ENCODE measurements around the gene ZNF3.
A peak's percentile ranks its signal among the peaks of the same experiment; 100 is the strongest.
"Not testable (repeated sequence)": the region's sequence is repeated elsewhere in the genome, so short reads cannot be mapped to it uniquely, and the experiment has no call there.

Gene ZNF3

DNA sequence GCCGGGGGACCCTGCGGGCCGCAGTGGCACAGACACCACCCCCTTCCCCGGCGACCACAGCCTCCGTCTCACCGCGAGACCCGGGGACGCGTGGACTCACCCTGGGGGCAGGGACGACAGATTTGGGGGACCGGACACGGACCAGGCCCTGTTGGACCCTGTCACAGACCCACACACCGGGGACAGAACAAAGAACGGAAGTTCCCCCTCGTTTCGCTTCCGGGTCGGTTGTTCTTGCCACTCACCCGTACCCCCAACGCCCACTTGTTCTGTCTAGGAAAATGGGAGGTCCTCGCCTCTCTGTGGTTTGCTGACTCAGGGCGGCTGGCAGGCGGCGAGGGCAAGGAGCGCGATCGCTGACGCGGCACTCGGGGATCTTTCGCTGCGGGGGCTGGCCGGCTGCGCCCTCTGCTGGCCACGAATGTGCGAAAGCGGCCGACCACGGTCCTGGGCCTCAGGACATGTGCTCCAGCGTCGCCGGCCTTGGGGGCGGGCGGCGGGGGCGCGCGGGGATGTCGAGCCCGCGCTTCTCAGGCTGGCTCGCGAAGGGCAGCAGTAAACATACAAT, at the start of gene ZNF3:
TSS of gene ZNF3 (minus strand) at position 189 of the 568 bp plus-strand sequence. CDS start 4,366 bp downstream, outside the sequence.
- in situ Hi-C loops (cut with MboI; ENCODE audit: low pct_unique_long_range_greater_than_20kb, low sequenced_read_pairs) = no loop called here
- DNase-seq = peak; percentile 100

DNA sequence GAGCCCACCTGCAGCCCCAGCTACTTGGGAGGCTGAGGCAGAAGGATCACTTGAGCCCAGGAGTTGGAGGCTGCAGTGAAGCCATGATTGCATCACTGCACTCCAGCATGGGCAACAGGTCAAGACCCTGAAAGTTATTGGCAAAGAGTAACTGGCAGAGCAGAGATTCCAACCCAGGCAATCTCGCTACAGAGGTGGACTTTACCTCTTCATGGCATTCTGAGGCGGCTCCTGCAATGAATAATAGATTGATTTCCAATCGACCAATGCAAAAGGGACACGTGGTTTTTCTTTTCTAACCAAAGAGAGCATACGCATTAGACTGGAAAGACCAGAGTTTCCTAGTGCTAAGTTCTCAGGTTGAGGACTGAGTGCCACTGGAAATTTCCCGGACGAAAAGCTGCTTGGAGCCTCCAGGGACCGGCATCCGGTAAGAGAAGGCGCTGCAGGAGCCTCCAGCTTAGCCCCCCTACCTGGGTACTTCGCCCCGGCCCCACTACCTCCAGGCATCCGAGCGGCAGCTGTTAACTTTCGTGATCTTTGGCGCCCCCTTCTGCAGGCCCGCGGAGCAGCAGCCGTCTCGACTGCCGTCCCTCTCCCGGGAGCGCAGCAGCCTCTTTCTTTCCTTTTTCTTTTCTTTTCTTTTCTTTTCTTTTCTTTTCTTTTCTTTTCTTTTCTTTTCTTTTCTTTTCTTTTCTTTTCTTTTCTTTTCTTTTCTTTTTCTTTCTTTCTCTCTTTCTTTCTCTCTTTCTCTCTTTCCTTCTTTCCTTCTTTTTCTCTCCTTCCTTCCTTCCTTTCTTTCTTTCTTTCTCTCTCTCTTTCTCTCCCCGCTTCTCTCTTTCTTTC, 49.3 kb upstream of the ZNF3 start:
- peak; percentile 83 for DNase-seq
- in situ Hi-C loops (cut with MboI; ENCODE audit: low pct_unique_long_range_greater_than_20kb, low sequenced_read_pairs) = no loop called here

DNA sequence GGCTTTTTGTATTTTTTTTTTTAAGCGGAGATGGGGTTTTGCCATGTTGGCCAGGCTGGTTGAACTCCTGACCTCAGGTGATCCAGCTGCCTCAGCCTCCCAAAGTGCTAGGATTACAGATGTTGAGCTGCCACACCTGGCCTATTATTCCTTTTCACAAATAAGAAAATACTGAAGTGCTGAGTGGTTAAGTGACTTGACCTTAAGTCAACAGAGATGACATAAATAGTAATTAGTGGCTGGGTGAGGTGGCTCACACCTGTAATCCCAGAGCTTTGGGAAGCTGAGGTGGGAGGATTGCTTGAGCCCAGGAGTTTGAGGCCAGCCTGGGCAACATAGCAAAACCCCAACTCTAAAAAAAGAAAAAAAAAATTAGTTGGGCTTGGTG, 48.7 kb upstream of the ZNF3 start:
- in situ Hi-C loops (cut with MboI; ENCODE audit: low pct_unique_long_range_greater_than_20kb, low sequenced_read_pairs); DNase-seq: not testable (repeated sequence)

DNA sequence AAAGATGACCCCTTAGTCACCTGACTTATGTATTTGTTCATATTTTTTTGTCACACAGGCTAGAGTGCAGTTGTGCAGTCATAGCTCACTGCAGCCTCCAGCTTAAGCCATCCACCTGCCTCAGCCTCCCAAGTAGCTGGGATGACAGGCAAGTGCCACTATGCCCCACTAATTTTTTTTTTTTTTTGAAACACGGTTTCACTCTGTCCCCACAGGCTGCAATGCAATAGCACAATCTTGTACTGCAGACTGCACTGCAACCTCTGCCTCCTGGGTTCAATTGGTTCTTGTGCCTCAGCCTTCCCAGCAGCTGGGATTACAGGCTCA, 47.1 kb upstream of the ZNF3 start:
- in situ Hi-C loops (cut with MboI; ENCODE audit: low pct_unique_long_range_greater_than_20kb, low sequenced_read_pairs) = no loop called here
- DNase-seq = no peak

DNA sequence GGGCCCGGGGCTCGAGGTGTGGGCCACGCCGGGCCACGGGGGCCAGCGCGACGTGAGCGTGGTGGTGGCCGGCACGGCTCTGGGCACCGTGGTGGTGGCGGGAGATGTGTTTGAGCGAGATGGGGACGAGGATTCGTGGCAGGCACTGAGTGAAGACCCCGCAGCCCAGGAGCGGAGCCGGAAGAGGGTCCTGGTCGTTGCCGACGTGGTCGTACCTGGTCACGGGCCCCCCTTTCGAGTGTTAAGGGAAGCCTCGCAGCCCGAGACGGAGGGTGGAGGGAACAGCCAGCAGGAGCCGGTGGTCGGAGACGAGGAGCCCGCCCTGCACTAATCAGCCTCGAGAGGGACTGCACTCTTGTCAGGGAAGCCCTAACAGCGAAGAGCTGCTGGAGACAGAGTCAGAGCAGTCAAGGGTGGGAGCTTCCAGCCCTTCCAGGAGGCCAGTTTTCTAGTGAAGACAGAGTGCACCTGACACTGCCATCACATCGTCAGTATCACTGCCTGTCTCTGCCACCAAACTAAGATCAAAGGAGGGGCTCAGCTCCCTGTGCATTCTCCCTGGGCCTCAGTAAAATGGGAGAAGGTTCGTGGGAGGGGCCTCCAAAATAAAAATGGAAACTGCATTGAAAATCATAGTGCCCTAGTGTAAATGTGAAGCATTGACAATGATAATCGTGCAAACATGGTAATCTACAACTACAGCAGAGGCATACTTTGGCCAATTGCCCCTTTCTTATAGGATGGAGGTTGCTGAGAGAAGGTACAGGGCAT, 46.5 kb upstream of the ZNF3 start:
- DNase-seq = peak; percentile 47
- in situ Hi-C loops (cut with MboI; ENCODE audit: low pct_unique_long_range_greater_than_20kb, low sequenced_read_pairs) = no loop called here

DNA sequence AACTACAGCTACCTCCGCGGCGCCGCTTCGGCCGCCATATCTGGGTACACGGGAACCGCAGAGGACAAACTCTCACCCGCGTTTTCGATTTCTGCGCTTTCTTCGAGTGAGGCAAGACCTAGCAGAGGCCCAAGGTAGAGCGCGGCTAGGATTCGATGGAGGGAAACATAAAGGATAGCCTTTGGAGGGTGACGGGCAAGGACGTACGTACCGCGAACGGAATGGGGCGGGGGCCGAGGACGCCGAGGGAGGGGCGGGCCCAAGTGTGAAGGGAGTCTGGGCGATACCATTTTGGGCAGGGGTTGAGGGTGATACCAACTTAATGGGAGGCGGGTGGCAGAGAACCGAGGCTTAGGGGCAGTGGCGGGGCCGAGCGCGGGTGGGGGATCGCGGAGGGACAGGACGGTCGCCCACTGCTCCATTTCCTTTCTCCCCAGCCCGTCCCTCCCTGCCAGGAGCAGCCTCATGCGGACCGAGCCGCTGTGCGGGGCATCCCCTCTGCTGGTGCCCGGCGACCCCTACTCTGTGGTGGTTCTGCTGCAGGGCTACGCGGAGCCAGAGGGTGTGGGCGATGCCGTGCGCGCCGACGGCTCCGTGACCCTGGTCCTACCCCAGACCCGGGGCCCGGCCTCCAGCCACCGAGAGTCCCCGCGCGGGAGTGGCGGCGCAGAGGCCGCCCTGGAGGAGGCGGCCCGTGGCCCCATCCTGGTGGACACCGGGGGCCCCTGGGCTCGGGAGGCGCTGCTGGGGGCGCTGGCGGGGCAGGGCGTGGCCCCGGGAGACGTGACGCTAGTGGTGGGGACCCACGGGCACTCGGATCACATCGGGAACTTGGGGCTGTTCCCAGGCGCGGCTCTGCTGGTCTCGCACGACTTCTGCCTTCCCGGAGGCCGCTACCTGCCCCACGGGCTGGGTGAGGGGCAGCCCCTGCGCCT, 45.7 kb upstream of the ZNF3 start, which contains the start of gene MBLAC1:
TSS of gene MBLAC1 (plus strand) at position 37 of the 935 bp plus-strand sequence. CDS start at position 466, 429 bp downstream.
- in situ Hi-C loops (cut with MboI; ENCODE audit: low pct_unique_long_range_greater_than_20kb, low sequenced_read_pairs) = no loop called here
- DNase-seq = peak; percentile 90

DNA sequence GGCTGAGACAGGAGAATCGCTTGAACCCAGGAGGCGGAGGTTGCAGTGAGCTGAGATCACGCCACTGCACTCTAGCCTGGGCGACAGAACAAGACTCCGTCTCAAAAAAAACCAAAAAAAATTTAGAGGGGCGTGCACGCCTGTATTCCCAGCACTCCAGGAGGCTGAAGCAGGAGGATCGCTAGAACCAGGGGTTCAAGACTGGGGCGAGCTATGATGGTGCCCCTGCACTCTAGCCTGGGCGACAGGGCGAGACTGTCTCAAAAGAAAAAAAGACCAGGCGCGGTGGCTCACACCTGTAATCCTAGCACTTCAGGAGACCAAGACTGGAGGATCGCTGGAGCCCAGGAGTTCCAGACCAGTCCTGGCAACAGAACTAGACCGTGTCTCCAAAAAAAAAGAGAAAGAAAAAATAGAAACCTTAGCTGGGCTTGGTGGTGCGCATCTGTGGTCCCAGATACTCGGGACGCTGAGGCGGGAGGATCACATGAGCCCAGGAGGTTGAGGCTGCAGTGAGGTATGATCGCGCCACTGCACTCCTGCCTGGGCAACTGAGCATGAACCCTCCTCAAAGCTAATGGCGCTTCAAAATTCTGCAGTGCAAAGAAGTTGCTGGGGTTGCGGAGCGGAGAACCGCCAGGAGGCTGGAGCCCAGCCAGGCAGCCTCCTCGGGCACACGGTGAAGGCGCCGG, 44.9 kb upstream of the ZNF3 start:
- in situ Hi-C loops (cut with MboI; ENCODE audit: low pct_unique_long_range_greater_than_20kb, low sequenced_read_pairs) = no loop called here
- no peak for DNase-seq

DNA sequence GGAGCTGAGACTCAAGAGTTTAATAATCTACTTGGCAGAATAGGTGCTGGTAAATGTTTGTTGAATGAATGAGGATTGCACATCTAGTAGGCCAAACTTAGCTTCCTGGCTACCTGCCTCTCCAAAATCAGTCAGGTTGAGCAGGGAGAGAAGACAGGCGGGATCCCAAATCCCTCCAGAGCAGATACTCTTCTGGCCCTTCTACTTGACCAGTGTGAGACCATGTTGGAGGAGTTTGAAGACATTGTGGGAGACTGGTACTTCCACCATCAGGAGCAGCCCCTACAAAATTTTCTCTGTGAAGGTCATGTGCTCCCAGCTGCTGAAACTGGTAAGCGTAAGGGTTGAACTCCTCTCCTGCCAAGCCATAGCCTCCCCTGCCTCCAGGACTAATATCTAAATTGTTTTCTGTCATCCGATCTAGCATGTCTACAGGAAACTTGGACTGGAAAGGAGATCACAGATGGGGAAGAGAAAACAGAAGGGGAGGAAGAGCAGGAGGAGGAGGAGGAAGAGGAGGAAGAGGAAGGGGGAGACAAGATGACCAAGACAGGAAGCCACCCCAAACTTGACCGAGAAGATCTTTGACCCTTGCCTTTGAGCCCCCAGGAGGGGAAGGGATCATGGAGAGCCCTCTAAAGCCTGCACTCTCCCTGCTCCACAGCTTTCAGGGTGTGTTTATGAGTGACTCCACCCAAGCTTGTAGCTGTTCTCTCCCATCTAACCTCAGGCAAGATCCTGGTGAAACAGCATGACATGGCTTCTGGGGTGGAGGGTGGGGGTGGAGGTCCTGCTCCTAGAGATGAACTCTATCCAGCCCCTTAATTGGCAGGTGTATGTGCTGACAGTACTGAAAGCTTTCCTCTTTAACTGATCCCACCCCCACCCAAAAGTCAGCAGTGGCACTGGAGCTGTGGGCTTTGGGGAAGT, 43.0 kb upstream of the ZNF3 start:
- peak; percentile 17 for DNase-seq
- in situ Hi-C loops (cut with MboI; ENCODE audit: low pct_unique_long_range_greater_than_20kb, low sequenced_read_pairs) = no loop called here

DNA sequence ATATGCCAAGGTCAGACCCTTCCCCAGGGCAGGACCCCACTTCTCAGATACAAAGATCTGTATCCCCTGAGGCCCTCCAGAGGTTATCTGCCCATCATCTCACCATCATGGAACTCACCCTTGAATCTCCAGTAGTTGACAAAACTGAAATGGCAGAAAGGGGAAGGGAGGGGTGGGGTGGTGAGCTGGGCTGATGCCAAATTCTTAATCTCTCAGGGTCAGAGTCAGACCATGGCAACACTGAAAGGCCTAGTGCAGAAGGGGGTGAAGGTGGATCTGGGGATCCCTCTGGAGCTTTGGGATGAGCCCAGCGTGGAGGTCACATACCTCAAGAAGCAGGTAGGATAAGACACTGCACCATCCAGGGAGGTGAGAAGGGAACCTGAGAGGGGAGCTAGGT, 41.0 kb upstream of the ZNF3 start:
- in situ Hi-C loops (cut with MboI; ENCODE audit: low pct_unique_long_range_greater_than_20kb, low sequenced_read_pairs) = no loop called here
- no peak for DNase-seq

DNA sequence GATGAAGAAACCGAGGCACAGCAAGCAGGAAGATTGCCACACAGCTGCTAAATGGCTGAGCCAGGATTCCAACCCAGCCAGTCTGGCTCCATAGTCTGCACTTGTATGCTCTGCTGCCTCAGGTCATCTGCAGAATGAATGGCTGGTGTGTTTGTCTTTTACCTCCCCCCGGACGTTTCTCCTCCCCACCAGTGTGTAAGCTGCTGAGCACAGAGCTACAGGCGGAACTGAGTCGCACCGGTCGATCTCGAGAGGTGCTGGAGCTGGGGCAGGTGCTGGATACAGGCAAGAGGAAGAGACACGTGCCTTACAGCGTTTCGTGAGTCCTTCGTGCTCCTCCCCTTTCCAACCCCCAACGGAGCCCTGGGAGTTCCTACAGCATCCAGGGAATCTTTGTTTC, 40.5 kb upstream of the ZNF3 start:
- DNase-seq = no peak
- in situ Hi-C loops (cut with MboI; ENCODE audit: low pct_unique_long_range_greater_than_20kb, low sequenced_read_pairs) = no loop called here

DNA sequence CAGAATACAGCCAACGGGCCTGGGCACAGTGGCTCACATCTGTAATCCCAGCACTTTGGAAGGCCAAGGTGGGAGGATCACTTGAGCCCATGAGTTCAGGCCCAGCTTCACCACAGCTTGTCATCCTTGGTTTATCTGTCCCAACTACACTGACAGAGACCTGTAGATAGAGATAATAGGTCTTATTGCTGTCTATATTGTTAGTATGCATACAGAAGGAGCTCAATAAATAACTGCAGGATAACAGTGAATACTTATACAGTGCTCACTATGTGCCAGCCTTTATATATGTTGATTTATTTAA, 39.2 kb upstream of the ZNF3 start:
- in situ Hi-C loops (cut with MboI; ENCODE audit: low pct_unique_long_range_greater_than_20kb, low sequenced_read_pairs) = no loop called here

DNA sequence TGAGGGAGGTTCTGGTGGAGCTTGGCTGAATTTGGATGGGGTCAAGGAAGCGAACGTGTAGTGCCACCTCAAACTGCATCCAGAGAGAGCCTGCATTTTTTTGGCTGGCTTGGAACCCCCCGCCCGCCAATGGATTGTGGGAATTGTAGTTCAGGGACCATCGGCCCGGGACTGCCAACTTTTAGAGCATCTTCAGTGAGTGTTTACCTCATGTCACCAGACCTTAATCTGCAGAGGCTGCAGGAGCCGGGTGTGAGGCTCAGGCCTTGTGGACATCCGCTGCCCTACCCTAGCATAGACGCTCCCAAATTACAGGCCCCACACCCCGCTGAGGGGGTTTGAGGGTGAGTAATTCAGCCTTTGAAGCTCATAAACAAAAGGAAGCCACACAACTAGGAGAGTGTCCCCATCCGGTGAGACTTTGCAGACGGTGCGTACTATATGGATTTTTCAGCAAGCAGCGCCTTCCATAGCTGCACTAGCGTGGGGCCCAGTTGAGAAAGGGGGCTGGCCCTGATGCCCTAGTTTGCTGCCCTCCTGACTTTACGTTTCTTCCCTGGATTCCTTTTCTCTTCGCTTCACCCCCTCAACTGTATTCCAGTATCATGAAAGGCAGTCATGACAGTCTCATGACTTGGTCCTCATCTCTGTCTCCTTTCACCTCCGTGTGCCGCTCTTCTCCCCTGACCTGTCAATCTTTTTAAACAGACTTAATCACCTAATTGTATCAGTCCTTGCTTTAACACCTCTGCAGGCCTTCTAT, 38.6 kb upstream of the ZNF3 start:
- in situ Hi-C loops (cut with MboI; ENCODE audit: low pct_unique_long_range_greater_than_20kb, low sequenced_read_pairs) = no loop called here
- peak; percentile 74 for DNase-seq

More for the DNA sequence above, 39.2 kb upstream of the ZNF3 start:
- no peak for DNase-seq

DNA sequence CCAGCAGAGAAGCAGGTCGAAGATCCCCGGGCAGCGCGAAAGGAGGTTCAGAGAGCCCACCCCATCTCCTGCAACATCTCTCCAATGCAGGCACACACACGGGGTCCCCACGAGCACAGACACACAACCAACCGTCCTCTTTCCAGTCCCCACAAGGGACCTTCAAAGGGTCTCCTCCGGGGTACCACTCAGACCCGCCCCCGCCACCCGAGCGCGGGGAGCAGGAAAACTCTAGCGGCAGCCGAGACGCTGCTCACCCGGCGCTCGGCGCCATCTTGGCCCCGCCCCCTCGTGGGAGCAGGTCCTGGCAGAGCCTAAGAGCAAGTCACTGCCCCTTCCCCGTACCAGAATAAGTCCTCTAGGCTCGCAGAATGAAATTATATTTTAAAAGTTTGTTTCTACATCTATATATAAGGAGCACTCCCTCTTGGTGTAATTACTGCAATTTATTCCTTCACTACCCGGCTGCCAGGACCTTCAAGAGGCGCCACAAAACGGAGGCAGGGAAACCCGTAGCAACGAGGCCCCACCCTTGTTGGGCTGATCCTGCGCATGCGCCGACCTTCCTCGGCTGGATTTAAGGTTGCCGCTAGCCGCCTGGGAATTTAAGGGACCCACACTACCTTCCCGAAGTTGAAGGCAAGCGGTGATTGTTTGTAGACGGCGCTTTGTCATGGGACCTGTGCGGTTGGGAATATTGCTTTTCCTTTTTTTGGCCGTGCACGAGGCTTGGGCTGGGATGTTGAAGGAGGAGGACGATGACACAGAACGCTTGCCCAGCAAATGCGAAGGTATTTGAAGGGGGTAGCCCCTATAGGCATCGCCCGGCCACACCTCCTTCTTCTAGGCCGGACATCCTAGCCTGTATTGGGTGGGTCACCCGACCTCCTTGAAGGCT, 37.8 kb upstream of the ZNF3 start, which contains the start of the genes CNPY4 and TAF6:
TSS of gene CNPY4 (plus strand) at position 563 of the 898 bp plus-strand sequence. CDS start at position 674, 111 bp downstream.
TSS of gene TAF6 (minus strand) at position 287 of the 898 bp plus-strand sequence. CDS start 5,149 bp downstream, outside the sequence.
- peak; percentile 96 for DNase-seq
- in situ Hi-C loops (cut with MboI; ENCODE audit: low pct_unique_long_range_greater_than_20kb, low sequenced_read_pairs) = no loop called here

DNA sequence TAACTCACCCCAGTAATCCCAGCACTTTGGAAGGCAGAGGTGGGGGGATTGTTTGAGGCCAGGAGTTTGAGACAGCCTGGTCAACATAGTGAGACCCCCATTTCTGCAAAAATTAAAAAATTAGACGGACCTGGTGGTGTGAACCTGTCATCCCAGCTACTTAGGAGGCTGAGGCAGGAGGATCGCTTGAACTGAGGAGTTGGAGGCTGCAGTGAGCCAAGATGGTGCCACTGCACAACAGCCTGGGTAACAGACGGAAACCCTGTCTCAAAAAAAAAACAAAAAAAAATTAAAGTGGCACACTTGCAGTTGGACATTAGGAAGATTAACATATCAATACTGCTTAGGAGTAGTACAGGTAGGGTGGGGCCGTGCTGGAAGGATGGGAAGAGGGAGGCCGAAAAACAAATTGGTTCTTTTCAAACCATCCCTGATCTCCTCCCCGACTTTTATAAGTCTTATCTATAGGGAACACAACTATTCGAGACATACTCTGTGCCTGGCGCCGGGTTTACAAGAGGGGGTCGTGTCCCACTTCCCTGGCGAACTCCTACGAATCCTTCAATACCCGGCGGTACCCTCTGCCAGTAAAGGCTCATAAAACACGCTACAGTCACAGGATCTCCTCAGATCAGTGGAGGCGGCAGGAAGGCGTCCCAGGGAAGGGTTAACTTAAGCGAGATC, 37.0 kb upstream of the ZNF3 start:
- DNase-seq = no peak

DNA sequence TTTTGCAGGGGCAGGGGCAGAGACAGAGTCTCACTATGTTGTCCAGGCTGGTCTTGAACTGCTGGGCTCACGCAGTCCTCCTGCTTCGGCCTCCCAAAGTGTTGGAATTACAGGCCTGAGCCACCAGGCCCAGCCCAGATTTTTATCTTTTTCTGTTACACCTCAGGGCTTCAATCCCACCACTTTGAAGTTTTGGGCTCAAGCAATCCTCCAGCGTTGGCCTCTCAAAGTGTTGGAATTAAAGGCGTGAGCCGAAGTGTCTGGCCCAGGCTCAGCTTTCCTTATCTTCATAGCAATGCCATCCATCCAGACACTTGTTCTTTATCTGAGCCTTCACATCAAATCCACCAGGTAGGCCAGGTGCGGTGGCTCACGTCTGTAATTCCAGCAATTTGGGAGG, 33.5 kb upstream of the ZNF3 start:
- in situ Hi-C loops (cut with MboI; ENCODE audit: low pct_unique_long_range_greater_than_20kb, low sequenced_read_pairs) = no loop called here
- no peak for DNase-seq

More for the DNA sequence above, 37.0 kb upstream of the ZNF3 start:
- in situ Hi-C loops (cut with MboI; ENCODE audit: low pct_unique_long_range_greater_than_20kb, low sequenced_read_pairs) = no loop called here

All from KBM-7 (cell line).